Muscle of back (tissue), 11 donors: ENCODE results near the gene LIMA1. TPM values are rescaled to one million over a fixed set of nuclear protein-coding genes. Genes with fewer than 3 reads are reported as not detected.
"Not testable (repeated sequence)": the region's sequence is repeated elsewhere in the genome, so short reads cannot be mapped to it uniquely, and the experiment has no call there.

Source experiments
- DNase-seq, 3 donors: peaks; one replicate each; pipeline versions ENCODE4 v3.0.0 to v3.0.0-alpha.2; 2013
- polyA plus RNA-seq, 10 donors: library from polyadenylated mRNA; unstranded; fragments of 120-200 nt; gene quantifications; one replicate each; pipeline ENCODE4 v1.2.1, GENCODE V29; 2013; ENCODE audit not compliant: insufficient read length in 10 of 10

Gene LIMA1
- polyA plus RNA-seq, 10 donors: 85.3 to 150 (median 115) TPM

- DNase-seq: no peak
Measured at GRCh38 chr12:50291377-50291776, 8.1 kb upstream of the LIMA1 start.

GRCh38 chr12:50290692-50291091 is 7.4 kb upstream of the LIMA1 start:
- not testable (repeated sequence) for DNase-seq

- no peak for DNase-seq
Measured at GRCh38 chr12:50287271-50287670, 4.0 kb upstream of the LIMA1 start.

- DNase-seq: no peak
Measured at GRCh38 chr12:50285253-50285652, 1.9 kb upstream of the LIMA1 start.

GRCh38 chr12:50282721-50283228 is 545 bp downstream of the LIMA1 start:
- DNase-seq: peak; percentile 29 to 70 (median 41)

- DNase-seq: no peak
Measured at GRCh38 chr12:50279501-50279900, 3.8 kb downstream of the LIMA1 start.

- no peak for DNase-seq
Measured at GRCh38 chr12:50276912-50277671, 6.2 kb downstream of the LIMA1 start.

GRCh38 chr12:50276068-50276467 is 7.3 kb downstream of the LIMA1 start:
- DNase-seq: no peak

- no peak for DNase-seq
Measured at GRCh38 chr12:50275556-50275955, 7.8 kb downstream of the LIMA1 start.

GRCh38 chr12:50275127-50275526 is 8.2 kb downstream of the LIMA1 start:
- DNase-seq: not testable (repeated sequence)

GRCh38 chr12:50271724-50272247 is 11.5 kb downstream of the LIMA1 start:
- peak in 2 of 3 donors; percentile 22 to 51 for DNase-seq

GRCh38 chr12:50268482-50268881 is 14.8 kb downstream of the LIMA1 start:
- no peak for DNase-seq

- no peak for DNase-seq
Measured at GRCh38 chr12:50265770-50266524, 17.4 kb downstream of the LIMA1 start.

- no peak for DNase-seq
Measured at GRCh38 chr12:50263832-50264231, 19.5 kb downstream of the LIMA1 start.

- DNase-seq: no peak
Measured at GRCh38 chr12:50261654-50262053, 21.7 kb downstream of the LIMA1 start.

- no peak for DNase-seq
Measured at GRCh38 chr12:50258167-50258551, 25.2 kb downstream of the LIMA1 start.

- peak; percentile 59 to 86 (median 67) for DNase-seq
Measured at GRCh38 chr12:50257236-50258166, 25.8 kb downstream of the LIMA1 start.

- no peak for DNase-seq
Measured at GRCh38 chr12:50256761-50257160, 26.6 kb downstream of the LIMA1 start.

GRCh38 chr12:50252977-50253602 is 30.2 kb downstream of the LIMA1 start:
- no peak for DNase-seq

GRCh38 chr12:50251619-50252252 is 31.6 kb downstream of the LIMA1 start:
- no peak for DNase-seq
